HepG2 (cell line): ENCODE data around the gene CFAP61.

Source experiments
- ARNT2 ChIP-seq: sonication (generic); formaldehyde crosslinking; IDR thresholded peaks from 2 replicates; pipeline ENCODE4 v1.8.0; 2022; ENCODE audit warnings: mild to moderate bottlenecking, low read depth, missing genetic modification reagents, moderate library complexity
- CTCF ChIP-seq: sonication (generic); formaldehyde crosslinking; IDR thresholded peaks from 2 replicates; pipeline ENCODE4 v1.5.0; 2020; ENCODE audit warnings: mild to moderate bottlenecking, missing genetic modification reagents, moderate library complexity
- ZBTB38 ChIP-seq: sonication (generic); formaldehyde crosslinking; IDR thresholded peaks from 2 replicates; pipeline ENCODE4 v1.5.1; 2020; ENCODE audit warnings: mild to moderate bottlenecking, missing genetic modification reagents
- ZNF274 ChIP-seq: sonication (generic); formaldehyde crosslinking; IDR thresholded peaks from 2 replicates; pipeline ENCODE4 v1.5.1; 2020; ENCODE audit warnings: mild to moderate bottlenecking, missing genetic modification reagents
- ZNF549 ChIP-seq: sonication (generic); formaldehyde crosslinking; IDR thresholded peaks from 2 replicates; pipeline ENCODE4 v1.5.0; 2020; ENCODE audit warnings: missing genetic modification reagents
- ZNF781 ChIP-seq: sonication (generic); formaldehyde crosslinking; IDR thresholded peaks from 2 replicates; pipeline ENCODE4 v1.5.1; 2020; ENCODE audit warnings: borderline replicate concordance, mild to moderate bottlenecking, missing genetic modification reagents; ENCODE audit errors: not compliant biosample characterization
- ZNF839 ChIP-seq: sonication (generic); formaldehyde crosslinking; IDR thresholded peaks from 2 replicates; pipeline ENCODE4 v1.4.0; 2020; ENCODE audit warnings: missing genetic modification reagents, mild to moderate bottlenecking, borderline replicate concordance

- TF ChIP-seq ZNF274 (CRISPR knock-in tag) (no peak), ARNT2 (CRISPR knock-in tag) (no peak), ZNF549 (CRISPR knock-in tag) (no peak), CTCF (CRISPR knock-in tag) (no peak), ZNF839 (no peak), ZNF781 (no peak), ZBTB38 (no peak)
Measured at GRCh38 chr20:20225325-20226043, 173.2 kb downstream of the CFAP61 start.
